Neural cell (in vitro differentiated cells): ENCODE measurements around the gene STAB1. TPM values are rescaled to one million over a fixed set of nuclear protein-coding genes. Genes with fewer than 3 reads are reported as not detected.
A peak's percentile ranks its signal among the peaks of the same experiment; 100 is the strongest.

Experiments used
- H2AFZ ChIP-seq: fragments of 200-600, 300-800 bp; sonication (generic), shearing (Covaris generic); 2 replicates; pipeline ENCODE4 v1.6.0; 2014; ENCODE audit warnings: low read depth, mild to moderate bottlenecking, antibody characterized with exemption, low read length, moderate library complexity
- H3F3A ChIP-seq: fragments of 200-600 bp; shearing (Covaris generic); 2 replicates; pipeline ENCODE4 v1.6.1; 2016; ENCODE audit warnings: mild to moderate bottlenecking, moderate library complexity, mixed read lengths, antibody characterized with exemption, low read length; ENCODE audit not compliant: insufficient read depth, poor library complexity, severe bottlenecking
- H3K27ac ChIP-seq: fragments of 200-600, 300-800 bp; sonication (generic), shearing (Covaris generic); 2 replicates; pipeline ENCODE4 v1.5.1; 2014; ENCODE audit warnings: mild to moderate bottlenecking, low read length, moderate library complexity
- H3K27me3 ChIP-seq: fragments of 300-800, 200-600 bp; sonication (generic), shearing (Covaris generic); 2 replicates; pipeline ENCODE4 v1.6.0; 2014; ENCODE audit warnings: mild to moderate bottlenecking, low read depth, low read length, moderate library complexity; ENCODE audit not compliant: insufficient read depth
- H3K36me3 ChIP-seq: fragments of 300-800, 200-600 bp; sonication (generic), shearing (Covaris generic); 2 replicates; pipeline ENCODE4 v1.5.1; 2014; ENCODE audit warnings: mild to moderate bottlenecking, antibody characterized with exemption, low read length, moderate library complexity; ENCODE audit not compliant: insufficient read depth
- H3K4me2 ChIP-seq: fragments of 300-800, 200-600 bp; sonication (generic), shearing (Covaris generic); 2 replicates; pipeline ENCODE4 v1.6.0; 2014; ENCODE audit warnings: mild to moderate bottlenecking, low read length
- H3K4me3 ChIP-seq: fragments of 300-800, 200-600 bp; sonication (generic), shearing (Covaris generic); 2 replicates; pipeline ENCODE4 v1.5.1; 2014; ENCODE audit warnings: mild to moderate bottlenecking, low read length, moderate library complexity
- H3K79me2 ChIP-seq: fragments of 200-600 bp; shearing (Covaris generic); replicated peaks from 2 replicates; pipeline ENCODE4 v1.6.0; 2014; ENCODE audit warnings: mild to moderate bottlenecking, low read length, moderate library complexity; ENCODE audit not compliant: insufficient read depth
- H3K9ac ChIP-seq: fragments of 300-800, 200-600 bp; sonication (generic), shearing (Covaris generic); 2 replicates; pipeline ENCODE4 v1.6.1; 2016; ENCODE audit warnings: mild to moderate bottlenecking, low read length, mixed read lengths
- H3K9me2 ChIP-seq: fragments of 200-600 bp; shearing (Covaris generic); 2 replicates; pipeline ENCODE4 v1.6.1; 2016; ENCODE audit warnings: mild to moderate bottlenecking, low read length, mixed read lengths; ENCODE audit not compliant: insufficient read depth
- H3K9me3 ChIP-seq: fragments of 200-600, 300-800 bp; sonication (generic), shearing (Covaris generic); 2 replicates; pipeline ENCODE4 v1.6.1; 2016; ENCODE audit warnings: mild to moderate bottlenecking, mixed run types, low read length, moderate library complexity, mixed read lengths
- H4K20me1 ChIP-seq: fragments of 200-600 bp; shearing (Covaris generic); 2 replicates; pipeline ENCODE4 v1.6.1; 2016; ENCODE audit warnings: mild to moderate bottlenecking, mixed run types; ENCODE audit not compliant: insufficient read depth
- CTCF ChIP-seq: fragments of 450-650 bp; IDR thresholded peaks from 2 replicates; pipeline ENCODE4 v1.5.1; 2014; ENCODE audit warnings: antibody characterized with exemption, mild to moderate bottlenecking, moderate library complexity; ENCODE audit not compliant: poor library complexity, severe bottlenecking
- EP300 ChIP-seq: fragments of 450-650 bp; conservative IDR thresholded peaks from 2 replicates; pipeline ENCODE4 v1.6.1; 2014; ENCODE audit warnings: antibody characterized with exemption, mild to moderate bottlenecking, moderate library complexity; ENCODE audit not compliant: poor library complexity, severe bottlenecking
- EZH2 ChIP-seq: fragments of 200-600, 300-800 bp; shearing (Covaris generic), sonication (generic); IDR thresholded peaks from 2 replicates; pipeline ENCODE4 v1.6.1; 2014; ENCODE audit warnings: antibody characterized with exemption, low read length, borderline replicate concordance, mild to moderate bottlenecking; ENCODE audit not compliant: insufficient read depth, poor library complexity, severe bottlenecking
- MXI1 ChIP-seq: fragments of 450-650 bp; conservative IDR thresholded peaks from 2 replicates; pipeline ENCODE4 v1.6.1; 2014; ENCODE audit warnings: antibody characterized with exemption, mild to moderate bottlenecking; ENCODE audit not compliant: poor library complexity, severe bottlenecking
- POLR2AphosphoS5 ChIP-seq: IDR thresholded peaks from 2 replicates; pipeline ENCODE4 v1.6.1; 2012
- RAD21 ChIP-seq: fragments of 450-650 bp; conservative IDR thresholded peaks from 2 replicates; pipeline ENCODE4 v1.6.1; 2014; ENCODE audit warnings: antibody characterized with exemption, mild to moderate bottlenecking, moderate library complexity
- REST ChIP-seq: IDR thresholded peaks from 2 replicates; pipeline ENCODE4 v1.6.1; 2012; ENCODE audit warnings: borderline replicate concordance
- SMC3 ChIP-seq: fragments of 450-650 bp; conservative IDR thresholded peaks from 2 replicates; pipeline ENCODE4 v1.6.1; 2014; ENCODE audit warnings: antibody characterized with exemption, mild to moderate bottlenecking, moderate library complexity; ENCODE audit not compliant: poor library complexity
- TAF1 ChIP-seq: IDR thresholded peaks from 2 replicates; pipeline ENCODE4 v1.6.1; 2012; ENCODE audit warnings: low read depth
- polyA plus RNA-seq: library from polyadenylated mRNA; depleted of rRNA; stranded (reverse); fragments of >200 nt; gene quantifications from 2 replicates; pipeline ENCODE4 v1.2.3, GENCODE V29; 2014

Gene STAB1
- polyA plus RNA-seq, 1 donor from 2014 or later, result 0.28 TPM

DNA sequence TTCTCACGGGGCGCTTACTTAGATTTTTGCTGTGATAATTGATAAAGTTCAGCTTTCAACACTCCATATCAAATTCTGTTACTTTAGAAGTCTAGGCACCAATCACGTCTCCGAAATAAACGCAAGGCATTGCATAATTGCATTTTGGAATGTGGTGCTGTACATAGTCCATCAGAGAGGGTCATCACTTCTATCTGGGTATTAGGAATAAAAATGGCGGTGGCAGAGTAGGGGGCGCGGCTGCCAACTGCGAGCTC, 40.9 kb downstream of the STAB1 start:
- Histone ChIP-seq H3K9me2 (no peaks in the 10 kb centered on the region), H3K9me3 (no peaks in the 10 kb centered on the region), H3K27ac (no peak overlapping the region), H3F3A (no peaks in the 10 kb centered on the region), H3K27me3 (peaks cover 7% of the 10 kb centered on the region), H3K36me3 (no peaks in the 10 kb centered on the region), H3K4me3 (peak overlapping the region; percentile 81), H3K9ac (no peak overlapping the region), H3K4me2 (peak overlapping the region; percentile 67), H2AFZ (no peak overlapping the region), H3K79me2 (peaks cover 20% of the 10 kb centered on the region), H4K20me1 (no peaks in the 10 kb centered on the region)
- TF ChIP-seq TAF1, result no peak
- TF ChIP-seq SMC3, result no peak
- no peak for TF ChIP-seq POLR2AphosphoS5
- no peak for TF ChIP-seq EP300
- TF ChIP-seq REST, result no peak
- TF ChIP-seq MXI1, result no peak
- TF ChIP-seq EZH2, result no peak
- no peak for TF ChIP-seq CTCF
- no peak for TF ChIP-seq RAD21

- Histone ChIP-seq H3K4me2 (peak within 1 kb of the TSS; percentile 89), H3F3A (no peaks in the 10 kb centered on the region), H3K9me3 (no peaks in the 10 kb centered on the region), H3K4me3 (peak within 1 kb of the TSS; percentile 81), H3K27ac (peak within 1 kb of the TSS; percentile 78), H3K27me3 (peaks cover 7% of the 10 kb centered on the region), H4K20me1 (no peaks in the 10 kb centered on the region), H3K9me2 (no peaks in the 10 kb centered on the region), H3K79me2 (peaks cover 20% of the 10 kb centered on the region), H3K36me3 (no peaks in the 10 kb centered on the region), H3K9ac (peak within 1 kb of the TSS; percentile 85), H2AFZ (peak within 1 kb of the TSS; percentile 58)
- peak; percentile 52 for TF ChIP-seq CTCF
- TF ChIP-seq EP300, result peak; percentile 37
- peak; percentile 94 for TF ChIP-seq POLR2AphosphoS5
- peak; percentile 41 for TF ChIP-seq SMC3
- peak; percentile 77 for TF ChIP-seq REST
- peak; percentile 96 for TF ChIP-seq MXI1
- no peak for TF ChIP-seq EZH2
- peak; percentile 20 for TF ChIP-seq RAD21
- TF ChIP-seq TAF1, result peak; percentile 91
Measured at GRCh38 chr3:52536369-52537164, 41.4 kb downstream of the STAB1 start, which contains the start of gene UQCC5. TSS of gene UQCC5 (plus strand) at chr3:52536605. CDS start at chr3:52536756, 151 bp downstream.
